GM18505 (cell line): ENCODE results near the gene DFFA.
A peak's percentile ranks its signal among the peaks of the same experiment; 100 is the strongest.
"Not testable (repeated sequence)": the region's sequence is repeated elsewhere in the genome, so short reads cannot be mapped to it uniquely, and the experiment has no call there.

Experiments
- ATAC-seq: cut with Tn5 transposase; IDR thresholded peaks from one replicate; pipeline ENCODE4 v1.9.1; 2021; ENCODE audit not compliant: unreplicated experiment
- POLR2A ChIP-seq: IDR thresholded peaks from 4 replicates; pipeline ENCODE4 v1.6.1; 2011; ENCODE audit warnings: borderline replicate concordance; ENCODE audit not compliant: insufficient read depth, insufficient read length; ENCODE audit errors: extremely low read depth

The DFFA gene

GRCh38 chr1:10440794-10441193 lies 31.5 kb downstream of the DFFA start:
- ATAC-seq: no peak
- TF ChIP-seq POLR2A: no peak

GRCh38 chr1:10440305-10440704 lies 32.0 kb downstream of the DFFA start:
- ATAC-seq: no peak
- no peak for TF ChIP-seq POLR2A

- ATAC-seq: no peak
Measured at GRCh38 chr1:10438677-10439163, 33.6 kb downstream of the DFFA start.

GRCh38 chr1:10437052-10437451 lies 35.3 kb downstream of the DFFA start:
- ATAC-seq: no peak
- TF ChIP-seq POLR2A: no peak

More at GRCh38 chr1:10438677-10439163, 33.6 kb downstream of the DFFA start:
- TF ChIP-seq POLR2A: no peak

- ATAC-seq: no peak
- TF ChIP-seq POLR2A: no peak
Measured at GRCh38 chr1:10434590-10434989, 37.7 kb downstream of the DFFA start.

- ATAC-seq: no peak
- TF ChIP-seq POLR2A: no peak
Measured at GRCh38 chr1:10433790-10434189, 38.5 kb downstream of the DFFA start.

- ATAC-seq: no peak
Measured at GRCh38 chr1:10432910-10433700, 39.2 kb downstream of the DFFA start.

GRCh38 chr1:10431070-10431730 lies 41.1 kb downstream of the DFFA start:
- no peak for TF ChIP-seq POLR2A
- ATAC-seq: no peak

More at GRCh38 chr1:10432910-10433700, 39.2 kb downstream of the DFFA start:
- no peak for TF ChIP-seq POLR2A

- ATAC-seq: peak; percentile 80
- peak; percentile 74 for TF ChIP-seq POLR2A
Measured at GRCh38 chr1:10430216-10431069, 41.9 kb downstream of the DFFA start, which contains the start of gene CENPS. CENPS (plus strand) TSS chr1:10430433; CDS start chr1:10430518, 85 bp downstream.

- TF ChIP-seq POLR2A: no peak
- no peak for ATAC-seq
Measured at GRCh38 chr1:10429868-10430215, 42.5 kb downstream of the DFFA start.

- TF ChIP-seq POLR2A: no peak
- ATAC-seq: no peak
Measured at GRCh38 chr1:10428984-10429383, 43.3 kb downstream of the DFFA start.

- ATAC-seq: not testable (repeated sequence)
Measured at GRCh38 chr1:10426535-10426848, 45.8 kb downstream of the DFFA start.

GRCh38 chr1:10425826-10426534 lies 46.3 kb downstream of the DFFA start:
- not testable (repeated sequence) for ATAC-seq

GRCh38 chr1:10424651-10425050 lies 47.7 kb downstream of the DFFA start:
- no peak for TF ChIP-seq POLR2A
- ATAC-seq: no peak

GRCh38 chr1:10424034-10424433 lies 48.3 kb downstream of the DFFA start:
- no peak for ATAC-seq
- TF ChIP-seq POLR2A: no peak
